ENCODE measurements around the gene TMEM43.

TMEM43 gene

DNA sequence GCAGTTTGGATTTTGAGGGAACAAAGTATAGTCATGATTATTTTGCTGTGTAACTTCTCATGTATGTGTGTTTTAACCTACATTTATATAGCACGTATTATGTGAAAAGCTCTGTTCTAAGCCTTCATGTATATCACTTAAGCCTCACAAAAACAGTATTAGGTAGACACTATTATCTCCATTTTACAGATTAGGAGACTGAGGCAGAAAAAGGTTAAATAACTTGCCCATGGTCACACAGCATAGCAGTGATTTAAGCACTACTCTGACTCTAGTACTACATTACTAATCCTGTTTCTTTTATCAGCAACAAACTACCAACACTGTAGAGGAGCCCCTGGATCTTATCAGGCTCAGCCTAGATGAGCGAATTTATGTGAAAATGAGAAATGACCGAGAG is 56.4 kb downstream of the TMEM43 start:
- DNase-seq: no peak

DNA sequence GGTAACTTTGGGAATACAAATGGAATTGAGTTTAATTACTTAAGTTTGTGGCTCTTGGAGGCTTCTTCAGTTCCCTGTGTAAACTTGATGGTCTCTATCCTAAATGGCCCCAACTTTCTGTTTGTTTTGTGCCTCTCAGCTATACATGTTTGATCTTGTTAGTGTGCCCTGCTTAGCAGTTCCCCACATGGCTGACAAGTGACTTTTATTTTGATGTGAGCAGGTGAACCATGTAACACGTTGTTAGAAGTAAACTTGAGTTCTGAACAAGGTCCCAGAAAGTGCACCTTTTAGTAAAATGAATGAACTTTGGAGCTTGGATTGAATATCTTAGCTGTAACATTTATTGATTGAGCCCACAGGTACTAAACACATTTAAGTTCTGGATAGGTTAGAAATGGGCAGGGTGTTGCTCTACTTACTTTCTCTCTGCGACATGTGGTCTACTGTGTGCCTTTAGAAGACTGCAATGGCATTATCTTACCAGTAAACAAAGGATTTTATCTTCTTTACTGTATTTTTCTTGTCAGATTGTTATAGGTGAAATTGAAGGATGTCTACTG is 58.2 kb downstream of the TMEM43 start:
- no peak for DNase-seq

DNA sequence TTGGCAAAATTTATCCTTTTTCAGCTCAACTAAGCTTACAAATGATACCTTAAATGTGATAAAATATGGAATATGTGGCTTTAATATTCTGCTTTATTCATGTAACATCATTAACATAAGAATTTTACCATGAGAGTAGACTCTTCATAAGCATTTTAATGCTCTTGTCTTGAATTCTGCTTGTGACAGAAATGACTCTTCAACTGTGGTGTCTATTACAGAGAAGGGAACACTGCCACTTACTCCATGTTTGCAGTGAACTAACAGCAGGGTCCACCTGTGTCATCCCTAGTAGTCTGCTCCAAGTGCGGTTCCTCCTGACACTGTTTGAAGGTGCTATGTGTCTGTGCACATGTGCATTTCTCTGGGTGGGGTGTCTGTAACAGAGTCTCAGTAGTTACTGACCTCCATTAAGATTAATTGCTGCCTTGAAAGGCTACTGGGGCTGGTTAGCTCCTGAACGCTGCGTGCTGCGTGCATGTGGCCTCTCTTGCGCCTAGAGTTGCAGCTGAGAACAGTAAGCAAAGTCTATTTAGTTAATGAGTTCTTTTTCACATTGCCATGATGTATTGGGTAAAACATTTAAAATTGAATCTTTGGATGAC is 62.1 kb downstream of the TMEM43 start:
- no peak for DNase-seq

DNA sequence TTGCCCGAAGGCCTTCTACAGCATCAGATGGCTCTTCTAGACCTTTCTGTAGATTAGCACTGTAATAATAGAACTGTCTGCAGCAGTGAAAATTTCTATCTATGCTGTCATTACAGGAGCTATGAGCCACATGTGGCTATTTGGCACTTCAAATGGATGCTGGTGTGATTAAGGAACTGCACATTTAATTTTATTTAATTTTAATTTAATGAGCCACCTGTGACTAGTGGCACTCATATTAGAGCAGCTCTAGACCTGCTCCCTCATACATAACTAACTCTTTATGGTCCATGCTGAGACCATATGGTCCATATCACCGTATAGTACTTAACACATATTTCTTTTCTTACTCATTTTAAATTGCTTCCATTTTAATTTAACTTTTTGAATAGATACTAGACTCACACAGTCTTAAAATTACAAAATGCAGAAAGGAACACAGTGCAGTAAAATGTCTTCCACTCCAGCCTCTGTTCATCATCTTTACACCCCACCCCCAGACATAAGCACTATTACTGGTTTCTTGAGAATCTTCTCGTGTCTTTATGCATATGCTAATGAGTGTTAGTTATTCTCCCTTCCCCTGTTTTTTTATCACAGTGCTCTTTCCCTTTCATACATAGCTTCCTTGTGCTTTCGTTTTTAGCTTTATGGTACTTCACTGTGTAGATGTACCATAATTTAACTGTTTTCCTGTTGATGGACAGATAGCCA is 63.3 kb downstream of the TMEM43 start:
- no peak for DNase-seq

Data from NCI-H748 treated with DMSO at 0.1 percent for 48 hours (cell line).